ENCODE data around the gene ZNF410. TPM values are rescaled to one million over a fixed set of nuclear protein-coding genes. Genes with fewer than 3 reads are reported as not detected.
"Not testable (repeated sequence)": the region's sequence is repeated elsewhere in the genome, so short reads cannot be mapped to it uniquely, and the experiment has no call there.

ZNF410 gene
- total RNA-seq, 2 experiments from 2014 or later, result 58.6 to 66.2 TPM

DNA sequence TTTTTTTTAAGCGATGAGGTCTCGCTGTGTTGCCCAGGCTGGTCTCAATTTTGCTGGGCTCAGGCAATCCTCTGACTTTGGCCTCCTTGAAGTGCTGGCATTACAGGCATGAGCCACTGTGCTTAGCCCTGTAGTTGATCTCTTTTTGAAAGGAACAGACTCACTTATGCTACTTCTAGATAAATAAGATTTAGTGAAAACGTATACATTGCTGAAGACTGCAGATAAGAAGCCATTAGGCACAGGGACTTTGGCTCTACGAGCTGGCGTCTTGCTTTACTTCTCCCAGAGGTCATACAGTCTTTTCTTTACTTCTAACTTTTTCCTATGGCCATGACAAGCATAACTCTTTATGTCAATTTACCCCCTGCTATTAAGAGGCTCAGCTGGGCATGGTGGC, 25.6 kb upstream of the ZNF410 start:
- Mint-ChIP-seq H3K4me1 (no peaks in the 10 kb centered on the region), H3K27ac (no peak overlapping the region), H3K9me3 (ENCODE audit: low read depth) (no peaks in the 10 kb centered on the region), H3K27me3 (no peaks in the 10 kb centered on the region), H3K4me3 (no peak overlapping the region), H3K36me3 (ENCODE audit: low read depth) (peaks cover 4% of the 10 kb centered on the region)
- POLR2A ChIA-PET, result no interaction called here
- CTCF ChIA-PET, result no interaction called here
- DNase-seq (no peak), ATAC-seq (no peak)
- intact Hi-C loops (cut with DNase I, micrococcal nuclease), result no loop called here

DNA sequence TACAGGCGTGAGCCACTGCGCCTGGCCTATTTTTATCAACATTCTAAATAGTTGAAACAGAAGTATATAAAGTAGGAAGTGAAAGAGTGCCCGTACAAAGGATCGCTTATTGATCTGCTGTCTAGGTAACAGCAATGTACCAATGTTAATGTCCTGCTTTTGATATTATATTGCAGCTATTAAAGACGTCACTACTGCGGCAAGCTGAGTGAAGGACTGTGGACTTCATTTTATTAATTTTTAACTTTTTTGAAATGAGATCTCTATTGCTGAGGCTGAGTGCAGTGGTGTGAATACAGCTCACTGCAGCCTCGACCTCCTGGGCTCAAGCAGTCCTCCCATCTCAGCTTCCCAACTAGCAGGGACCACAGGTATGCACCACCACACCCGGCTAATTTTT, 24.2 kb upstream of the ZNF410 start:
- H3K4me3 Mint-ChIP-seq, result no peak overlapping the region
- H3K9me3 Mint-ChIP-seq (ENCODE audit: low read depth), result no peaks in the 10 kb centered on the region

DNA sequence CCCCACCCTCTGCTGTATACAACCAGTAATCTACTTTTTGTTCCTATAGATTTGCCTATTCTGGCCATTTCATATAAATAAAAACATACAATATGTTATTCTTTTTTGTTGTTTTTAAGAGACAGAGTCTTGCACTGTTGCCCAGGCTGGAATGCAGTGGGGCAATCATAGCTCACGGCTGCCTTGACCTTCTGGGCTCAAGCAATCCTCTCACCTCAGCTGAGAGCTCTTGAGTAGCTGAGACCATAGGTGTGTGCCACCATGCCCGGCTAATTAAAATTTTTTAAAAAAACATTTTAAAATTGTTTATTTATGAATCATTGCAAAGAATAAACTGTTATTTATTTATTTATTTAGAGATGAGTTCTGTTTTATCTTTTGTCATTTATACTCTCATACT, 23.4 kb upstream of the ZNF410 start:
- no peaks in the 10 kb centered on the region for H3K9me3 Mint-ChIP-seq (ENCODE audit: low read depth)
- ChIA-PET CTCF (no interaction called here), POLR2A (no interaction called here)
- intact Hi-C loops (cut with DNase I, micrococcal nuclease), result no loop called here
- H3K4me1 Mint-ChIP-seq, result no peaks in the 10 kb centered on the region
- no peak overlapping the region for H3K4me3 Mint-ChIP-seq
- peaks cover 7% of the 10 kb centered on the region for H3K36me3 Mint-ChIP-seq (ENCODE audit: low read depth)
- H3K27ac Mint-ChIP-seq, result no peak overlapping the region
- DNase-seq, result no peak
- ATAC-seq, result no peak
- H3K27me3 Mint-ChIP-seq, result no peaks in the 10 kb centered on the region

More for the DNA sequence above, 24.2 kb upstream of the ZNF410 start:
- peaks cover 5% of the 10 kb centered on the region for H3K36me3 Mint-ChIP-seq (ENCODE audit: low read depth)
- no peaks in the 10 kb centered on the region for H3K4me1 Mint-ChIP-seq
- ATAC-seq (no peak), DNase-seq (no peak)
- POLR2A ChIA-PET, result no interaction called here
- H3K27ac Mint-ChIP-seq, result no peak overlapping the region
- H3K27me3 Mint-ChIP-seq, result no peaks in the 10 kb centered on the region
- CTCF ChIA-PET, result interaction anchor here (0.6 kb wide), 1 partner anchor 173 kb away, joined by 3 read pairs; no protein-coding TSS in a partner anchor
- intact Hi-C loops (cut with DNase I, micrococcal nuclease), result no loop called here

DNA sequence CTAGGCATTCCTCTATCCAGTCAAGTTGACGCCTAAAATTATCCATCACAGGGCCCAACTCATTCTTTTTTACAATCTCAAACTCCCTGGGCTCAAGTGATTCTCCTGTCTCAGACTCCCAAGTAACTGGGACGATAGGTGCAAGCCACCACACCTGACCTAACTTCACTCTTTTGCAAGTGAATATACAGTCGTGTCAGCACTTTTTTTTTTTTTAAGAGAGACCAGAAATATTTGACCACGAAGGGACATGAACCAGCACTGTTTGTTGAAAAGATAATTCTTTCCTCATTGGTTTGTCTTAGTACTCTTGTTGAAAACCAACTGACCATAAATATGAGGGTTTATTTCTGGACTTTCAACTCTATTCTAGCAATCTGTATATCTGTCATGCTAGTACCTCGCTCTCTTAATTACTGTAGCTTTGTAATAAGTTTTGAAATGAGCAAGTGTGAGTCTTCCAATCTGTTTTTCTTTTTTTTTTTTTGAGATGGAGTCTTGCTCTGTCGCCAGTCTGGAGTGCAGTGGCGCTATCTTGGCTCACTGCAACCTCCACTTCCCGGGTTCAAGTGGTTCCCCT, 21.0 kb upstream of the ZNF410 start:
- DNase-seq, result no peak
- Mint-ChIP-seq H3K9me3 (ENCODE audit: low read depth) (no peaks in the 10 kb centered on the region), H3K4me1 (no peaks in the 10 kb centered on the region), H3K4me3 (no peak overlapping the region), H3K27ac (no peak overlapping the region), H3K27me3 (no peaks in the 10 kb centered on the region), H3K36me3 (ENCODE audit: low read depth) (peaks cover 7% of the 10 kb centered on the region)
- no peak for ATAC-seq
- intact Hi-C loops (cut with DNase I, micrococcal nuclease), result loop anchor here in 1 of 2 experiments (5.0 kb wide), 2 partner anchors 233 to 358 kb away; no protein-coding TSS in a partner anchor
- CTCF ChIA-PET, result no interaction called here
- POLR2A ChIA-PET, result interaction anchor here (0.7 kb wide), 1 partner anchor 37 kb away, joined by 3 read pairs; no protein-coding TSS in a partner anchor

DNA sequence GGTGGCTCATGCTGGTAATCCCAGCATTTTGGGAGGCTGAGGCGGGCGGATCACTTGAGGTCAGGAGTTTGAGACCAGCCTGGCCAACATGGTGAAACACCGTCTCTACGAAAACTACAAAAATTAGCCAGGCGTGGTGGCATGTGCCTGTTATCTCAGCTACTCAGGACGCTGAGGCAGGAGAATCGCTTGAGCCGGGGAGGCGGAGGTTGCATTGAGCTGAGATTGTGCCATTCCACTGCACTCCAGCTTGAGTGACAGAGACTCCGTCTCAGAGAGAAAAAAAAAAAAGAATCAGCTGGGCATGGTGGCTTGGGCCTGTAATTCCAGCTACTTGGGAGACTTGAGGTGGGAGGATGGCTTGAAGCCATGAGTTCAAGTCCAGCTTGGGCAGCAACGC, 16.9 kb upstream of the ZNF410 start:
- H3K4me1 Mint-ChIP-seq; ATAC-seq; DNase-seq; POLR2A ChIA-PET; H3K27me3 Mint-ChIP-seq; H3K4me3 Mint-ChIP-seq; H3K9me3 Mint-ChIP-seq (ENCODE audit: low read depth); H3K27ac Mint-ChIP-seq; H3K36me3 Mint-ChIP-seq (ENCODE audit: low read depth): not testable (repeated sequence)
- intact Hi-C loops (cut with DNase I, micrococcal nuclease), result loop anchor here in 1 of 2 experiments (5.0 kb wide), 2 partner anchors 237 to 362 kb away; no protein-coding TSS in a partner anchor
- CTCF ChIA-PET, result interaction anchor here (0.5 to 1.0 kb wide), 2 partner anchors 9 to 67 kb away, joined by 3 to 4 read pairs; no protein-coding TSS in a partner anchor

DNA sequence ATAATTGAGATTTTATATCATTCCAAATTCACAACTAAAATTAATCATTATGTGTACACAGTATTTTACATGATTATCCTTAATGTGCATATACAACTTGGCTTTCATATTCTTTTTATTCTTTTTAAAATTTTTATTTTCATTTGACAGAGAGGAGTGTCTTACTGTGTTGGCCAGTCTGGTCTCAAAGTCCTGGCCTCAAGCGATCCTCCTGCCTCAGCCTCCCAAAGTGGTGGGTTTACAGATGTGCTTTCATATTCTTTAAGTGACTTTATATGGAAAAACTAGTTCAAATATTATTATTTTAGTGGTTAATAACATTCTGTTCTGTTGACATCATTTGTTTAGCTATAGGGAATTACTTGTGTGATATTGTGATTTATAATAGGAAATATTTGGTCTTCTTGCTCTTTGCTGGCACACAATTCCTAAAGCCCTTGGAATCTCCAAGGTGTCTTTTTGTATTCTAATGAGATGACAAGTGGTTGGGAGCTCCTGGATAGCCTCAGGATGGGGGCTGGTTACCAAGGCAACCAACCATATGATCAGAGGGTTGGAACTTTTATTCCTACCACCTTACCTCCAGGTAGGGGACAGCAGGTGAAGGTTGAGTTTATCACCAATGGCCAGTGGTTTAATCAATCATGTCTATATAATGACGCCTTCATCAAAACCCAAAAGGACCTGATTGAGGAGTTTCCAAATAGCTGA, 16.0 kb upstream of the ZNF410 start:
- H3K9me3 Mint-ChIP-seq (ENCODE audit: low read depth), result no peaks in the 10 kb centered on the region
- peaks cover 5% of the 10 kb centered on the region for H3K36me3 Mint-ChIP-seq (ENCODE audit: low read depth)
- H3K27ac Mint-ChIP-seq, result no peak overlapping the region
- intact Hi-C loops (cut with DNase I, micrococcal nuclease), result no loop called here
- no peak overlapping the region for H3K4me3 Mint-ChIP-seq
- DNase-seq (no peak), ATAC-seq (no peak)
- H3K4me1 Mint-ChIP-seq, result no peaks in the 10 kb centered on the region
- H3K27me3 Mint-ChIP-seq, result no peaks in the 10 kb centered on the region
- CTCF ChIA-PET, result interaction anchor here (0.5 to 1.0 kb wide), 5 partner anchors 8 to 142 kb away, joined by 3 to 4 read pairs (median 3); no protein-coding TSS in a partner anchor
- POLR2A ChIA-PET, result no interaction called here

DNA sequence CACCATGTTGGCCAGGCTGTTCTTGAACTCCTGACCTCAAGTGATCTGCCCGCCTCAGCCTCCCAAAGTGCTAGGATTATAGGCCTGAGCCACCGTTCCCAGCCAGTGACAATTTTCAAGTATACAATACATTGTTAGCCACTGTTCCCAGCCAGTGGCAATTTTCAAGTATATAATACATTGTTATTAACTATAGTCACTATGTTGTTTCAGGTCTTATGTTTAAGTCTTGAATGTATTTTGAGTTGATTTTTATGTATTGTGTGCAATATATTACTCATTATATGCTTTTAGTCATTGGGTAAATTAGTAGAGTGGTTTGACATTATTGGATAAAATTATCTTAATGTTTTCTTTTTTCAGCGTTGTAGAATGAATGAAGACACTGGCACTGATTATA, 13.0 kb upstream of the ZNF410 start:
- Mint-ChIP-seq H3K27ac (no peak overlapping the region), H3K4me1 (no peaks in the 10 kb centered on the region), H3K36me3 (ENCODE audit: low read depth) (peaks cover 2% of the 10 kb centered on the region), H3K27me3 (no peaks in the 10 kb centered on the region), H3K9me3 (ENCODE audit: low read depth) (no peaks in the 10 kb centered on the region), H3K4me3 (no peak overlapping the region)
- ATAC-seq, result no peak
- POLR2A ChIA-PET, result no interaction called here
- no peak for DNase-seq
- intact Hi-C loops (cut with DNase I, micrococcal nuclease), result no loop called here
- CTCF ChIA-PET, result no interaction called here

DNA sequence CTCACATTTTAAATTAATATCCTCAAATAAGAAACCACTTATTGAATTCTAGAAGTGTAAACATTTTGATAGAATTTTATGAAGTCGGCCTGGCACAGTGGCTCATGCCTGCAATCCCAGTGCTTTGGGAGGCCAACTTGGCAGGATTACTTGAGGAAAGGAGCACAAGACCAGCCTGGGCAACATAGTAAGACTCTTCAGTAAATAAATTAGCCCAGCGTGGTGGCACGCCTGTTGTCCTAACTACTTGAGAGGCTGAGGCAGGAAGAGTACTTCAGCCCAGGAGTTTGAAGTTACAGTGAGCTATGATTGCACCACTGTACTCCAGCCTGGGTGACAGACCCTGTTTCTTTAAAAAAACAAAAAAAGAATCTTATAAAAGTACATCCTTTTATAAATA, 8.9 kb upstream of the ZNF410 start:
- no peak overlapping the region for H3K27ac Mint-ChIP-seq
- DNase-seq (no peak), ATAC-seq (no peak)
- no peaks in the 10 kb centered on the region for H3K27me3 Mint-ChIP-seq
- no peak overlapping the region for H3K4me3 Mint-ChIP-seq
- ChIA-PET POLR2A (no interaction called here), CTCF (interaction anchor here (1.0 kb wide), 1 partner anchor 149 kb away, joined by 3 read pairs; no protein-coding TSS in a partner anchor)
- intact Hi-C loops (cut with DNase I, micrococcal nuclease), result no loop called here
- H3K4me1 Mint-ChIP-seq, result no peaks in the 10 kb centered on the region
- H3K36me3 Mint-ChIP-seq (ENCODE audit: low read depth), result peaks cover 2% of the 10 kb centered on the region
- H3K9me3 Mint-ChIP-seq (ENCODE audit: low read depth), result no peaks in the 10 kb centered on the region

DNA sequence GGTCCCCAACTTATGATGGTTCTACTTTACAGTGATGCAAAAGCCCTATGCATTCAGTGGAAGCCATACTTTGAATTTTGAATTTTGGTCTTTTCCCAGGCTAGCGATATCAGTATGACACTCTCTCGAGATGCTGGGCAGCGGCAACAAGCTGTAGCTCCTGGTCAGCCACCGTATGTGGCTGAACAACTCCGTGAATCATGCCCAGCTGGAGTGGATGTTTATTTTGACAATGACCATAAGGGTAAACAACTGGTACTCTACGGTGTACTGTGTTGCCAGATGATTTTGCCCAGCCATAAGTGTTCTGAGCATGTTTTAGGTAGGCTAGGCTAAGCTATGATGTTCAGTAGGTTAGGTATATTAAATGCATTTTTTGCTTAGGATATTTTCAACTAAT, 8.2 kb upstream of the ZNF410 start:
- CTCF ChIA-PET, result interaction anchor here (0.6 to 1.3 kb wide), 3 partner anchors 8 to 149 kb away, joined by 3 read pairs; no protein-coding TSS in a partner anchor
- no peaks in the 10 kb centered on the region for H3K9me3 Mint-ChIP-seq (ENCODE audit: low read depth)
- no peaks in the 10 kb centered on the region for H3K27me3 Mint-ChIP-seq
- no peak for ATAC-seq
- H3K27ac Mint-ChIP-seq, result no peak overlapping the region
- peaks cover 2% of the 10 kb centered on the region for H3K36me3 Mint-ChIP-seq (ENCODE audit: low read depth)
- POLR2A ChIA-PET, result no interaction called here
- intact Hi-C loops (cut with DNase I, micrococcal nuclease), result no loop called here
- H3K4me3 Mint-ChIP-seq, result no peak overlapping the region
- no peaks in the 10 kb centered on the region for H3K4me1 Mint-ChIP-seq
- DNase-seq, result no peak

DNA sequence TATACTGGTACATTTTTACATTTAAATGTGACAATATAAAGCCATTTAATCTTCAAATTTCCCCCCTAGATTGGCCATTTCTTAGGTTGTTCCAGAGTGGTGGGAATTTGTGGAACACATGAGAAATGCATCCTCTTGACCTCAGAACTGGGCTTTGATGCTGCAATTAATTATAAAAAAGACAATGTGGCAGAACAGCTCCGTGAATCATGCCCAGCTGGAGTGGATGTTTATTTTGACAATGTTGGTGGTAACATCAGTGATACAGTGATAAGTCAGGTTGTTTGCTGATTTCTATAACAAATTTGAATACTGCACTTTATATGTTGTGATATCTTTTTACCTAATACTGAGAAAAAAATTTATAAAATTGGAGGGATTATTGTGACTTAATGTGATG, 7.6 kb upstream of the ZNF410 start:
- H3K9me3 Mint-ChIP-seq (ENCODE audit: low read depth), result no peaks in the 10 kb centered on the region
- CTCF ChIA-PET, result interaction anchor here (0.6 to 1.3 kb wide), 3 partner anchors 9 to 146 kb away, joined by 3 read pairs; partner anchors contain the start of gene PTGR2
- POLR2A ChIA-PET, result no interaction called here
- H3K27me3 Mint-ChIP-seq, result no peaks in the 10 kb centered on the region
- peaks cover 2% of the 10 kb centered on the region for H3K36me3 Mint-ChIP-seq (ENCODE audit: low read depth)
- no peak overlapping the region for H3K4me3 Mint-ChIP-seq
- no peak for ATAC-seq
- no peak overlapping the region for H3K27ac Mint-ChIP-seq
- intact Hi-C loops (cut with DNase I, micrococcal nuclease), result no loop called here
- no peak for DNase-seq
- no peaks in the 10 kb centered on the region for H3K4me1 Mint-ChIP-seq

- Mint-ChIP-seq H3K9me3 (ENCODE audit: low read depth) (no peaks in the 10 kb centered on the region), H3K27me3 (no peaks in the 10 kb centered on the region), H3K27ac (peak overlapping the region; percentile 99), H3K4me3 (peak overlapping the region; percentile 80), H3K4me1 (peaks cover 34% of the 10 kb centered on the region), H3K36me3 (ENCODE audit: low read depth) (peaks cover 24% of the 10 kb centered on the region)
- intact Hi-C loops (cut with DNase I, micrococcal nuclease), result loop anchor here (5.0 kb wide), 5 partner anchors 142 to 957 kb away; partner anchors contain the start of genes ABCD4 (in 1 of the 2), DCAF4 (in 1 of the 2), PNMA1 (in 1 of the 2) and RIOX1 (in 1 of the 2)
- ATAC-seq (no peak), DNase-seq (no peak)
- CTCF ChIA-PET, result no interaction called here
- POLR2A ChIA-PET, result no interaction called here
Measured at GRCh38 chr14:73884438-73885190, 2.0 kb upstream of the ZNF410 start.
